Hair follicle dermal papilla cell (primary cell): ENCODE results near the gene PPP1CC. TPM values are rescaled to one million over a fixed set of nuclear protein-coding genes. Genes with fewer than 3 reads are reported as not detected.

ENCODE experiments used
- total RNA-seq: library from RNA; depleted of rRNA; stranded (reverse); fragments of >200 nt; gene quantifications from 2 replicates; pipeline ENCODE4 v1.2.3, GENCODE V29; 2012

Gene PPP1CC
- total RNA-seq, result 85.4 and 91.8 TPM in 2 replicates

DNA sequence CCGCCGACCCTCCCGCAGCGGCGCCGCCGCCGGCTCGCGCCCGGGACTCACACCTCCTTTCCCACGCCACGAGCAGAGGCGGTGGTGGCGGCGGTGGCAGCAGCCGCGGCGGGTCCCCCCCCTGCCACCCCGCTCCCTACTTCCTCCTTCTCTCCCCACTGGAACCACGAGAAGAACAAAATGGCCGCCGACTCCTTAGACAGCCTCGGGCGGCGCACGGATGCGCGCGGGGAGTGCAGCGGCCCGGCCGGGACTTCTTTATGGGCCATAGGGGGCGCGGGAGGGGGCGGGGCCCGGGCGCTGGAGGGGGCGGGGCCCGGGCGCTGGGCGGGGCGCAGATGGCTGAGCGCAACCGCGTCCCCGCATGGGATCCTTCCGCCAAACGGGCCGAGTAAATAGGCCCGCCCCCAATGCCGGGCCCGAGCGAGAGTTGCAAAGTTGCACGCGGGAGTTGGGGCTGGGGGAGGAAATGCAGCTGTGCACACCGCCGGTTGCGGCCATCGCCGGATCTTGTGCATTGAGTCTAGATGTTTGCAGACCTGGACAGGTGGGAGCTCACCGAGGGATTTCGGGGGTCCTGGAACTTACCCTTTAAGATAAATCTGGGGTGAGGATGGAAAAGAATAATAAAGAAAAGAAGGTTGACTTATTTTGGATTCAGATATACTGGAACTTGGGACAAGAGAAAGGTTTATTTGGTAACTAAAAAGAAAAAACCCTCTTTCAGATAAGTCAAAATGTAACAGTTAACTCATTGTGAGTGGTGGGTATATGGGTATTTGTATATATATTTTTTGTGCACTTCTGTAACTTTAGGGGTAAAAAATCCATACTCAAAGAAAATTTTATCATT is at the start of gene PPP1CC:
Gene PPP1CC (minus strand): TSS at position 174 of the 853 bp plus-strand sequence. CDS start 184 bp downstream, outside the sequence.

DNA sequence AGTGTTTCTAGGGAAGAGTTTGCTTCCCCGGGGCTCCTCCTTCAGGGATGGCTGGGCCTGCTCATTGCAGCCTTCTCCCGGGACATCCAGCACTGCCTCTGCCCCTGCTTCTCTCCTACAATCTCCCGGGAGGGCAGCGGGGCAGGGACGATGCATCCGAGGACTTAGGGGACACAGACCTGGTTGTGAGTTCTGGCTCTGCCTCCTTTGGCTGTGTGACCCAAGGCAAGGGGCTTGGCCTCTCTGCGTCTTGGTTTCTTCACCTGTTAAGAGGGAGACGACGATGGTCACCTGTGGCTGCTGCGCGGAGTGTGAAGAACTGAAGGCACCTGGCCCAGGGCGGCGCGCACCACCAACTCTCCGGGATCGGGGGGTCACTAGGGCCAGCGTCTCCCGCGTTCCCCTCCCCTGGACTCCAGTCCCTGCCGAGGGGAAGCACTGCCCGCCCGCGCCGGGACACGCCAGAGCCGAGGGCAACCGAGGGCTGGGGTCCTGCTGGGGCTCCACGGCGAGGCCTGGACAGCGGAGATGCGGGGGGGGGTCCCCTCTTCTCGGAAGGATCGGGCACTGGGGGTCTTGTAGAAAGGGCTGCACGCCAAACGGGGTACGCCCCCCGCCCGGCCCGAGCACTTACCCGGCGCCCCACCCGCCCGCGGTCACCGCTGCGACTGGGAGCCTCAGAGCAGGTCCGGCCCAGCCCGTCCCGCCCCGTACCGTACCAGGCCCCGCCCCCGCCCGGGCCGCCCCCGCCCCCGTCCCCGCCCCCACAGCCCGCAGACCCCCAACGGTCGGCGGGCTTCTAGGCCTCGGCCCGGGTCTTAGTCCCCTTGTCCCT is 54.0 kb downstream of the PPP1CC start, which contains the start of gene HVCN1:
Gene HVCN1 (minus strand): TSS at position 670 of the 835 bp plus-strand sequence. CDS start 5,870 bp downstream, outside the sequence.

Other genes with a start within 250 kb of the PPP1CC start
- 46.2 and 56.2 TPM in 2 replicates for gene VPS29, start 240.8 kb downstream of the PPP1CC start, total RNA-seq
- gene RAD9B, start 240.6 kb downstream of the PPP1CC start, total RNA-seq, result 0.65 and 0.97 TPM in 2 replicates
- 11.2 and 12.7 TPM in 2 replicates for gene PPTC7, start 159.6 kb downstream of the PPP1CC start, total RNA-seq
- gene TCTN1, start 128.8 kb downstream of the PPP1CC start, total RNA-seq, result 32.1 and 44.3 TPM in 2 replicates
- 1.8 and 2.6 TPM in 2 replicates for gene HVCN1, start 53.8 kb downstream of the PPP1CC start, total RNA-seq
- not detected in 2 replicates for gene CCDC63, start 104.1 kb upstream of the PPP1CC start, total RNA-seq
- gene MYL2, start 177.7 kb upstream of the PPP1CC start, total RNA-seq, result not detected in 2 replicates